H9 (cell line): ENCODE measurements around the gene INPP4A. TPM values are rescaled to one million over a fixed set of nuclear protein-coding genes. Genes with fewer than 3 reads are reported as not detected.
A peak's percentile ranks its signal among the peaks of the same experiment; 100 is the strongest.

Source experiments
- DNase-seq: peaks from one replicate; pipeline ENCODE4 v3.0.0-alpha.2; 2017
- H2AFZ ChIP-seq: one replicate; pipeline ENCODE4 v1.6.1; 2013; ENCODE audit warnings: mild to moderate bottlenecking, low read length, control low read depth, moderate library complexity
- H2AK5ac ChIP-seq: 2 replicates; pipeline ENCODE4 v1.6.1; 2013; ENCODE audit warnings: low read length, control low read depth, mixed read lengths; ENCODE audit not compliant: insufficient read length
- H2BK120ac ChIP-seq: one replicate; pipeline ENCODE4 v1.6.1; 2013; ENCODE audit warnings: low read depth, mild to moderate bottlenecking, low read length, control low read depth, inconsistent platforms; ENCODE audit not compliant: poor library complexity, severe bottlenecking
- H2BK12ac ChIP-seq: 2 replicates; pipeline ENCODE4 v1.6.1; 2013; ENCODE audit warnings: low read length, control low read depth, mixed read lengths, low read depth; ENCODE audit not compliant: insufficient read length
- H2BK15ac ChIP-seq: 2 replicates; pipeline ENCODE4 v1.6.1; 2013; ENCODE audit warnings: low read depth, low read length, control low read depth
- H2BK20ac ChIP-seq: one replicate; pipeline ENCODE4 v1.6.1; 2013; ENCODE audit warnings: low read depth, mild to moderate bottlenecking, low read length, control low read depth, inconsistent platforms; ENCODE audit not compliant: poor library complexity, severe bottlenecking
- H2BK5ac ChIP-seq: 2 replicates; pipeline ENCODE4 v1.6.1; 2013; ENCODE audit warnings: low read length, control low read depth, mixed read lengths; ENCODE audit not compliant: insufficient read length
- H3K14ac ChIP-seq: 2 replicates; pipeline ENCODE4 v1.6.1; 2013; ENCODE audit warnings: low read length, control low read depth; ENCODE audit not compliant: insufficient read depth
- H3K18ac ChIP-seq: 2 replicates; pipeline ENCODE4 v1.6.1; 2013; ENCODE audit warnings: low read depth, mild to moderate bottlenecking, mixed read lengths, low read length, control low read depth; ENCODE audit not compliant: insufficient read length
- H3K23ac ChIP-seq: 2 replicates; pipeline ENCODE4 v1.6.1; 2013; ENCODE audit warnings: low read length, control low read depth, mixed read lengths, low read depth; ENCODE audit not compliant: insufficient read length
- H3K23me2 ChIP-seq: 2 replicates; pipeline ENCODE4 v1.6.1; 2013; ENCODE audit warnings: low read depth, mild to moderate bottlenecking, mixed read lengths, low read length, control low read depth; ENCODE audit not compliant: insufficient read length, poor library complexity, severe bottlenecking
- H3K27ac ChIP-seq: 2 replicates; pipeline ENCODE4 v1.5.1; 2013; ENCODE audit warnings: low read length, control low read depth, mixed read lengths, low read depth; ENCODE audit not compliant: insufficient read length
- H3K27me3 ChIP-seq: 2 replicates; pipeline ENCODE4 v1.6.1; 2013; ENCODE audit warnings: low read length, control low read depth, inconsistent platforms; ENCODE audit not compliant: insufficient read depth
- H3K4ac ChIP-seq: 2 replicates; pipeline ENCODE4 v1.6.1; 2013; ENCODE audit warnings: low read depth, mild to moderate bottlenecking, control low read depth, inconsistent platforms, low read length, moderate library complexity
- H3K4me1 ChIP-seq: 2 replicates; pipeline ENCODE4 v1.6.1; 2013; ENCODE audit warnings: low read length, control low read depth, inconsistent platforms; ENCODE audit not compliant: insufficient read depth
- H3K4me2 ChIP-seq: 2 replicates; pipeline ENCODE4 v1.6.1; 2013; ENCODE audit warnings: low read length, control low read depth, mixed read lengths; ENCODE audit not compliant: insufficient read length, insufficient read depth
- H3K56ac ChIP-seq: 2 replicates; pipeline ENCODE4 v1.6.1; 2013; ENCODE audit warnings: low read depth, mild to moderate bottlenecking, mixed read lengths, low read length, control low read depth; ENCODE audit not compliant: insufficient read length
- H3K79me1 ChIP-seq: 2 replicates; pipeline ENCODE4 v1.6.1; 2013; ENCODE audit warnings: low read depth, mild to moderate bottlenecking, moderate library complexity, low read length, control low read depth, inconsistent platforms; ENCODE audit not compliant: insufficient read depth, poor library complexity, severe bottlenecking
- H3K79me2 ChIP-seq: 2 replicates; pipeline ENCODE4 v1.6.1; 2013; ENCODE audit warnings: low read length, control low read depth, inconsistent platforms; ENCODE audit not compliant: insufficient read depth
- H3K9ac ChIP-seq: 2 replicates; pipeline ENCODE4 v1.6.1; 2013; ENCODE audit warnings: low read length, control low read depth, mixed read lengths; ENCODE audit not compliant: insufficient read length; ENCODE audit errors: extremely low read depth
- H3K9me3 ChIP-seq: one replicate; pipeline ENCODE4 v1.6.1; 2013; ENCODE audit warnings: low read depth, low read length, inconsistent platforms; ENCODE audit not compliant: control insufficient read depth
- H3T11ph ChIP-seq: one replicate; pipeline ENCODE4 v1.6.1; 2013; ENCODE audit warnings: mild to moderate bottlenecking, low read length, control low read depth, inconsistent platforms
- H4K20me1 ChIP-seq: one replicate; pipeline ENCODE4 v1.6.1; 2013; ENCODE audit not compliant: control insufficient read depth, insufficient read length, insufficient read depth
- H4K5ac ChIP-seq: 2 replicates; pipeline ENCODE4 v1.6.1; 2013; ENCODE audit warnings: low read depth, mild to moderate bottlenecking, mixed read lengths, low read length, control low read depth; ENCODE audit not compliant: insufficient read length
- H4K8ac ChIP-seq: replicated peaks from 2 replicates; pipeline ENCODE4 v1.6.1; 2013; ENCODE audit warnings: low read length, control low read depth, mixed read lengths, low read depth; ENCODE audit not compliant: insufficient read length
- H4K91ac ChIP-seq: 2 replicates; pipeline ENCODE4 v1.6.1; 2013; ENCODE audit warnings: low read depth, mild to moderate bottlenecking, moderate library complexity, mixed read lengths, low read length, control low read depth; ENCODE audit not compliant: insufficient read length
- H3K27ac Mint-ChIP-seq, 3 experiments: 2 replicates in 2 of 3; 3 replicates in 1 of 3; pipeline ENCODE4 v1.8.0; 2020 to 2021; ENCODE audit warnings: mixed read lengths in 3 of 3, mild to moderate bottlenecking in 1 of 3, moderate library complexity in 1 of 3
- H3K27me3 Mint-ChIP-seq: 2 replicates; pipeline ENCODE4 v1.8.0; 2021; ENCODE audit warnings: low read depth, mild to moderate bottlenecking, moderate library complexity, mixed read lengths
- H3K36me3 Mint-ChIP-seq, 3 experiments: 2 replicates in 2 of 3; 3 replicates in 1 of 3; pipeline ENCODE4 v1.8.0; 2020 to 2021; ENCODE audit warnings: low read depth in 3 of 3, mixed read lengths in 3 of 3; ENCODE audit not compliant: insufficient read depth in 1 of 3
- H3K4me1 Mint-ChIP-seq, 2 experiments: 2 replicates each; pipeline ENCODE4 v1.8.0; 2020; ENCODE audit warnings: mixed read lengths in 2 of 2
- H3K4me3 Mint-ChIP-seq, 2 experiments: 2 replicates in 1 of 2; 3 replicates in 1 of 2; pipeline ENCODE4 v1.8.0; 2020 to 2021; ENCODE audit warnings: mild to moderate bottlenecking in 2 of 2, mixed read lengths in 2 of 2, moderate library complexity in 1 of 2
- H3K9me3 Mint-ChIP-seq, 2 experiments: 2 replicates in 1 of 2; 3 replicates in 1 of 2; pipeline ENCODE4 v1.8.0; 2020; ENCODE audit warnings: mild to moderate bottlenecking in 2 of 2, mixed read lengths in 2 of 2, moderate library complexity in 1 of 2
- CTCF ChIP-seq: fragments of 200-600 bp; sonication (generic); conservative IDR thresholded peaks from 3 replicates; pipeline ENCODE4 v1.8.0; 2021; ENCODE audit warnings: antibody characterized with exemption, mild to moderate bottlenecking
- WGBS: extraction: QIAGEN DNeasy Blood & Tissue Kit; methylation state at CpG from one replicate; pipeline ENCODE4 v1.1.7; 2013; ENCODE audit warnings: missing lambda C conversion rate, low lambda C conversion rate, mixed read lengths; ENCODE audit not compliant: insufficient read length; ENCODE audit errors: extremely low coverage; 5-methylcytosine and 5-hydroxymethylcytosine counted together
- total RNA-seq: library from RNA; stranded (reverse); gene quantifications from 2 replicates; pipeline ENCODE4 v1.2.1, GENCODE V29; 2021

The INPP4A gene
- total RNA-seq, 1 experiment from 2014 or later: 55.2 TPM

- no peak overlapping the region for H3K27ac ChIP-seq
Measured at GRCh38 chr2:98464772-98465310, 20.2 kb downstream of the INPP4A start.

More at GRCh38 chr2:98464772-98465310, 20.2 kb downstream of the INPP4A start:
- Histone ChIP-seq H3K4ac (no peak overlapping the region), H3K9ac (no peak overlapping the region), H2BK120ac (no peak overlapping the region), H3K79me2 (peaks cover 7% of the 10 kb centered on the region; the same call in 1 of the 2 replicates), H3K23me2 (no peaks in the 10 kb centered on the region), H3K27me3 (no peaks in the 10 kb centered on the region), H3K56ac (no peak overlapping the region), H3T11ph (no peak overlapping the region), H3K23ac (no peak overlapping the region), H4K91ac (no peak overlapping the region), H3K4me2 (no peak overlapping the region), H2AFZ (no peak overlapping the region), H2BK5ac (no peak overlapping the region), H4K20me1 (no peaks in the 10 kb centered on the region), H3K4me1 (peaks cover 10% of the 10 kb centered on the region; the same call in 1 of the 2 replicates), H3K18ac (no peak overlapping the region), H3K14ac (0 out of 2 replicates have a peak overlapping the region, but pooled peaks have one; percentile 33), H4K8ac (no peak overlapping the region), H4K5ac (no peak overlapping the region), H2AK5ac (no peak overlapping the region), H2BK15ac (no peak overlapping the region), H3K79me1 (peaks cover 3% of the 10 kb centered on the region), H2BK20ac (no peak overlapping the region), H3K9me3 (no peaks in the 10 kb centered on the region), H2BK12ac (no peak overlapping the region)
- peaks cover 5 to 10% (median 6%) of the 10 kb centered on the region in 3 experiments for H3K36me3 Mint-ChIP-seq
- H3K4me3 Mint-ChIP-seq: no peak overlapping the region
- no CpG with 5 or more reads among the region's 12 CpGs for WGBS
- H3K4me1 Mint-ChIP-seq: peaks cover 62 to 65% of the 10 kb centered on the region in 2 experiments
- no peaks in the 10 kb centered on the region for H3K9me3 Mint-ChIP-seq
- H3K27ac Mint-ChIP-seq: peak overlapping the region in 2 of 3 experiments; percentile 70 to 96; a peak in 3 of 7 replicates
- no peak for TF ChIP-seq CTCF
- H3K27me3 Mint-ChIP-seq: no peaks in the 10 kb centered on the region
- DNase-seq: no peak
